Panc1 (cell line): ENCODE data around the gene APOLD1. TPM values are rescaled to one million over a fixed set of nuclear protein-coding genes. Genes with fewer than 3 reads are reported as not detected.
A peak's percentile ranks its signal among the peaks of the same experiment; 100 is the strongest.

Experiments used
- ATAC-seq: fragments of 200-7000 bp; cut with Tn5 transposase; 2 replicates; pipeline ENCODE4 v1.9.1; 2020; ENCODE audit warnings: mild to moderate bottlenecking, moderate library complexity
- BruUV-seq: library from RNA; stranded (reverse); fragments of 400-500 nt; replicated peaks from 2 replicates; lab custom pipeline; 2021; lab: Mats Ljungman, UMichigan
- CTCF ChIA-PET: fragments of 300-600 bp; sonication (Branson Sonifier 250); formaldehyde crosslinking; loops from one replicate; lab custom pipeline; 2022; ENCODE audit warnings: antibody characterized with exemption; lab: Charles Lee
- POLR2A ChIA-PET: fragments of 300-600 bp; sonication (Branson Sonifier 250); formaldehyde crosslinking; loops from one replicate; lab custom pipeline; 2022; ENCODE audit warnings: antibody characterized with exemption; lab: Charles Lee
- DNase-seq: peaks from one replicate; pipeline ENCODE4 v3.0.0-alpha.2; 2010; ENCODE audit warnings: low read depth, low spot score
- H3K27ac ChIP-seq: 2 replicates; pipeline ENCODE4 v1.5.1; 2011; ENCODE audit warnings: mild to moderate bottlenecking, low read length, inconsistent platforms
- H3K27me3 ChIP-seq: fragments of 200-500 bp; sonication (Bioruptor generic); 2 replicates; pipeline ENCODE4 v1.6.0; 2014; ENCODE audit warnings: low read length, inconsistent platforms; ENCODE audit not compliant: control insufficient read depth, insufficient read depth
- H3K36me3 ChIP-seq: fragments of 200-500 bp; sonication (Bioruptor generic); 2 replicates; pipeline ENCODE4 v1.5.1; 2014; ENCODE audit warnings: inconsistent platforms, mild to moderate bottlenecking, low read length, moderate library complexity; ENCODE audit not compliant: control insufficient read depth, insufficient read depth
- H3K4me1 ChIP-seq: 2 replicates; pipeline ENCODE4 v1.5.1; 2011; ENCODE audit warnings: inconsistent platforms, mild to moderate bottlenecking, low read length, moderate library complexity; ENCODE audit not compliant: control insufficient read depth, insufficient read depth
- H3K4me3 ChIP-seq, 2 experiments: 2 replicates each; pipeline ENCODE4 v1.5.1; 2011 to 2012; ENCODE audit warnings: low read depth in 2 of 2, low read length in 2 of 2, mild to moderate bottlenecking in 2 of 2, inconsistent platforms in 1 of 2, moderate library complexity in 1 of 2
- H3K9me3 ChIP-seq: fragments of 200-500 bp; sonication (Bioruptor generic); 2 replicates; pipeline ENCODE4 v1.5.1; 2014; ENCODE audit warnings: low read depth, mild to moderate bottlenecking, inconsistent platforms, low read length, moderate library complexity; ENCODE audit not compliant: control insufficient read depth, insufficient read depth
- CTCF ChIP-seq: fragments of 450-650 bp; IDR thresholded peaks from 2 replicates; pipeline ENCODE4 v1.5.1; 2017; ENCODE audit warnings: mild to moderate bottlenecking
- POLR2AphosphoS5 ChIP-seq: IDR thresholded peaks from 2 replicates; pipeline ENCODE4 v1.6.1; 2012; ENCODE audit warnings: mild to moderate bottlenecking, low read depth, low read length, moderate library complexity
- REST ChIP-seq, 2 experiments: IDR thresholded peaks; 2 replicates each; pipeline ENCODE4 v1.6.1; 2011 to 2012; ENCODE audit warnings: low read depth in 2 of 2, control low read depth in 1 of 2, low read length in 1 of 2, mild to moderate bottlenecking in 1 of 2, moderate library complexity in 1 of 2; ENCODE audit not compliant: insufficient read depth in 1 of 2
- SIN3A ChIP-seq: IDR thresholded peaks from 2 replicates; pipeline ENCODE4 v1.6.1; 2012; ENCODE audit warnings: low read depth, mild to moderate bottlenecking, low read length, moderate library complexity, borderline replicate concordance; ENCODE audit not compliant: insufficient read depth
- TCF7L2 ChIP-seq: IDR thresholded peaks from 2 replicates; pipeline ENCODE4 v1.6.1; 2011; ENCODE audit warnings: mild to moderate bottlenecking, low read depth, low read length, inconsistent platforms
- in situ Hi-C: cut with HindIII; loops from 2 replicates; pipeline ENCODE4 v1.10.0; 2016; ENCODE audit warnings: low sequenced_read_pairs, low pct_unique_long_range_greater_than_20kb
- intact Hi-C: fragments of 100-400 bp; cut with micrococcal nuclease; formaldehyde crosslinking; loops from one replicate; pipeline ENCODE4 v1.10.0; 2022; ENCODE audit not compliant: unreplicated experiment
- total RNA-seq: library from RNA; stranded (reverse); gene quantifications from one replicate; pipeline ENCODE4 v1.2.1, GENCODE V29; 2021; ENCODE audit not compliant: unreplicated experiment

The APOLD1 gene
- total RNA-seq, 1 experiment from 2014 or later: 4.1 TPM

GRCh38 chr12:12807970-12808702 lies 22.7 kb downstream of the APOLD1 start:
- ATAC-seq: no peak
- ChIA-PET CTCF (interaction anchor here (0.7 kb wide), 1 partner anchor 390 kb away, joined by 4 read pairs; no protein-coding TSS in a partner anchor), POLR2A (no interaction called here)
- H3K27me3 ChIP-seq: no peaks in the 10 kb centered on the region
- H3K4me3 ChIP-seq: no peak overlapping the region
- peak overlapping the region; percentile 83 for H3K27ac ChIP-seq
- H3K4me1 ChIP-seq: peaks cover 42% of the 10 kb centered on the region
- no peaks in the 10 kb centered on the region; the same call in 1 of the 2 replicates for H3K36me3 ChIP-seq
- no TSS peak for BruUV-seq
- TF ChIP-seq SIN3A: no peak
- no peak for TF ChIP-seq TCF7L2
- no peak for TF ChIP-seq CTCF
- TF ChIP-seq REST (IDR thresholded peaks at IDR 0.05; ENCODE audit: insufficient read depth in 1 of 2, low read depth in 2 of 2, low read length in 1 of 2): no peak
- TF ChIP-seq POLR2AphosphoS5: no peak
- H3K9me3 ChIP-seq: no peaks in the 10 kb centered on the region
- intact Hi-C loops: no loop called here
- DNase-seq: no peak
- in situ Hi-C loops: no loop called here

- DNase-seq: no peak
- peak overlapping the region; percentile 61; the same call in 1 of the 2 replicates for H3K27ac ChIP-seq
- no peak for ATAC-seq
- H3K4me3 ChIP-seq: no peak overlapping the region
- intact Hi-C loops (loop anchor here (10.0 kb wide), 1 partner anchor 174 kb away; no protein-coding TSS in a partner anchor), in situ Hi-C loops (no loop called here)
- no peaks in the 10 kb centered on the region for H3K27me3 ChIP-seq
- peaks cover 28% of the 10 kb centered on the region for H3K4me1 ChIP-seq
- ChIA-PET POLR2A (no interaction called here), CTCF (interaction anchor here (0.7 kb wide), 1 partner anchor 94 kb away, joined by 3 read pairs; no protein-coding TSS in a partner anchor)
- H3K9me3 ChIP-seq: no peaks in the 10 kb centered on the region
- no TSS peak for BruUV-seq
- H3K36me3 ChIP-seq: peaks cover 6% of the 10 kb centered on the region
- no peak for TF ChIP-seq SIN3A
- no peak for TF ChIP-seq TCF7L2
- TF ChIP-seq POLR2AphosphoS5: no peak
- no peak for TF ChIP-seq CTCF
- TF ChIP-seq REST (IDR thresholded peaks at IDR 0.05; ENCODE audit: insufficient read depth in 1 of 2, low read depth in 2 of 2, low read length in 1 of 2): no peak
Measured at GRCh38 chr12:12810553-12811021, 25.1 kb downstream of the APOLD1 start.
